GF-D8 (cell line): ENCODE measurements around the gene PLEKHM3.

ENCODE experiments used
- DNase-seq: peaks from one replicate; lab custom pipeline; 2025; lab: John Stamatoyannopoulos, UW

PLEKHM3 gene

GRCh38 chr2:207883002-207883780, 142.1 kb downstream of the PLEKHM3 start:
- no peak for DNase-seq

GRCh38 chr2:207881902-207882301, 143.4 kb downstream of the PLEKHM3 start:
- DNase-seq, result no peak

DNA sequence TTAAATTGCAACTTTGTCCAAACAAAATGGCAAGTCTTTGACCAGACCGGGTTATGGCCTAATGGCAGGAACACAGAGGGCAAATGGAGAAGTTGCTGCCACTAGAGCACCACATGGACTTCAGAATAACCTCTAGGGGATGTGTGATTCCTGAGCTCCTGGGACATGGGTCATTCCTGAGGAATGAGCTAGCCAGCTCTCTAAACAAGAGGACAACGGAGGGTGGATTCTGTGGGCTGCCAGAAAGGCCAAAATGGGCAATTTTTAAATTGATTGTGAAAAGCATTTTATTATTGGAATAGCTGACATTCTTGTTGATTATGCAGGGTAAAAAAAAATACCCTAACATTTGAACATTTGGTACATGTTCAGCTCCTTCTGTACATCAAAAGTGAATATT, 145.8 kb downstream of the PLEKHM3 start:
- no peak for DNase-seq

- no peak for DNase-seq
Measured at GRCh38 chr2:207876842-207877535, 148.3 kb downstream of the PLEKHM3 start.

- no peak for DNase-seq
Measured at GRCh38 chr2:207875473-207876212, 149.7 kb downstream of the PLEKHM3 start.

- DNase-seq, result no peak
Measured at GRCh38 chr2:207873794-207874193, 151.5 kb downstream of the PLEKHM3 start.

DNA sequence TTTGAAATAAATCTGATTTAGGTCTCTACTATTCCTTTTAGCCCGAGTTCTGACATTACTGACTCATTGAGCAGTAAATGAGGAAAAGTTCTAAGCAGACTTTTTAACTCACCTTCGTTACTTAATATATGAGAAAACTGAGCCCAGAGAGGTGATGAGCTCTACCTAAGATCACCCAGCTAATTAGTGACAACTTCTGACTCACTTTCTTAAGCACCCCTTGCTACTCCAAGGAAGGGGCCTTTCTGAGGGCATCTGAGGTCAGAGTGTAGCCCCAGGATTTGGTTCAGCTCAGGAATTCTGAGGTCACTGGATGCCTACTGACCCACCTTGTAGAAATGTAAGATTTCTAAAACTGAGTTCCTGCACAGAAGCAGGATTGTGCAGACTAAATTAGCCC, 153.4 kb downstream of the PLEKHM3 start:
- no peak for DNase-seq

- no peak for DNase-seq
Measured at GRCh38 chr2:207871506-207871905, 153.8 kb downstream of the PLEKHM3 start.

DNA sequence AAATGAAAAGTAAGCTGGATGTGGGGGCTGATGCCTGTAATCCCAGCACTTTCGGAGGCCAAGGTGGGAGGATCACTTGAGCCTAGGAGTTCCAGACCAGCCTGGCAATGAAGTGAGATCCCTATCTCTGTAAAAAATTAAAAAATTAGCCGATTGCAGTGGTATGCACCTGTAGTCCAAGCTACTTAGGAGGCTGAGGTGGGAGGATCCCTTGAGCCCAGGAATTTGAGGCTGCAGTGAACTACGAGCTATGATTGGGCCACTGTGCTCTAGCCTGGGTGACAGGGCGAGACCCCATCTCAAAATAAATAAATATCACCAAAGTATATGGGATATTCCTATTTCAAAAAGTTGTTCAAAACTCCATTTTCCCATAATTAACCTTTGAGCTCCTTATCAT, 154.5 kb downstream of the PLEKHM3 start:
- DNase-seq, result no peak

DNA sequence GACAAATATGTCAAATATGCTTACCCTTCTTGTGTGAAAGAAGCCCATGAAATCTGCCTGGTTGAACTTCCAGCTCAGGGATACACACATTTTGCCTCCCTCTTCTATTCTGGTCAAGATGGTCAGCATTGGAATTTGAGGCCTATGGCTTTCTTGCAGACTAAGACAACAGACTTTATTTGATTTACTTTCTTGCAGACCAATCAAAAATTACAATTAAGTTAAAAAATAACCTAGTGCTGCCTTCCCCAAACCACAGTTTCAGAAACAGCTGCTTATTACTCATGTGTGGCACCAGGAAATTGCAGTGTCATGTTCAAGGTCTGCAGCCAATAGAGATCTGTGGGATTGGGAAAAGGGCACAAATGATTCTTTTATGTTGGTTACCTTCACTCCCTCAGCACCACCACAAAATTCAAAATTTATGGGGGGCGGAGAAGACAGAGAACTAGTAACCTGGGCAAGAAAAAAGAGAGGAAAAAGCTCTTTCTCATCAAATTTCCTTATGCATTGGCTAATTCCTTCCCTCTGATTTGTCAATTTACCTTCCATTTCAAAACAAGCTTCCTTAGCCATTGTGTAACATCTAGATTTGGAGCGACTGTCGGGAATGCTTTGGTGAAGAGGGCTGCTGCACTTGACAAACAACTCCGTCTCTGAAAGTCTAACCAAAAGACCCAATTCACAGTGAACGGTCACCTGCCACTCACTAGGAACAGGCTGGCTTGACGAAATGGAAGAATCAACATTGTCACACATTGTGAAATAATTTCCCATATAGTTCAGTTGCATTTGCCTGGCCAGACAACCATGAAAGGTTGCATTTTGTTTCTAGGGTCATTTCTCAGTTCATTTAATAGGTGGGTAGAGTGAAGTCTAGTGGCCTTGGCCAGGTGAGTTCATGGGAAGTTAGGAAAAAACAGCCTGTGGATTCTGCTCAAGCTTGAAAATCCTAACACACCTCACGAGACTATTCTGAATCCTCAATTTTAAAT, 155.2 kb downstream of the PLEKHM3 start:
- DNase-seq, result no peak

DNA sequence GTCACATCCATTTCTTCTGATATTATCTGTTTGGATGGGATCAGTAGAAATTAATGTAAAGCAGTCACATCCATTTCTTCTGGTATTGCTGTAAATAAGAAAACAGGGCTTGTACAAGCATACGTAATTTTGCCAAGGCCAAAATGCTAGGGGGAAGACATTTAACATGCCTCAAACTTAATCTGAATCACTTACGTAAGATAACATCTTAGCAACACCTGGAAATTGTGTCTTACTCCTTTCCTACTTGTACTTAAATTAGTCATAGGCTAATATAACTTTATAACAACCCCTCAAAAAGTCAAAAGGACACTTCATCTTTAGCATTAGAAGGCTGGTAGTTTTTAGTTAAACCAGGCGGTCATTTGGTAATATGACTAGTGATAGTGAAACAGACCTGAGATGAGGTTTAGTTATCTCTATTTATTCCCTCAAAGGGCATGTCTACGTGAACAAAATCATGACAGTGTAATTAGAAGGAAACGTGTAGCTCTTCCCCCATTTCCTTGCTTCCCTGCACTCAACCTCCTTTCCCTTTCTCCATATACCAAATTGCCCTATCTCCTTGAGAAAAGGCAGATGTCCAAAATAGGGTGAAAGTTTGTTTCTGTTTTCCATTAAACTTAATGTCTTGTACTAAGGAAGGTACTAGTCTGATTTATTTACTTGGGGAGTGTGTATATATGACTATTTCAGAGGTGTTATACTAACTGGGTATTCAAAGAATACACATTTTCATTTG, 156.3 kb downstream of the PLEKHM3 start:
- no peak for DNase-seq

- no peak for DNase-seq
Measured at GRCh38 chr2:207867905-207868304, 157.4 kb downstream of the PLEKHM3 start.

DNA sequence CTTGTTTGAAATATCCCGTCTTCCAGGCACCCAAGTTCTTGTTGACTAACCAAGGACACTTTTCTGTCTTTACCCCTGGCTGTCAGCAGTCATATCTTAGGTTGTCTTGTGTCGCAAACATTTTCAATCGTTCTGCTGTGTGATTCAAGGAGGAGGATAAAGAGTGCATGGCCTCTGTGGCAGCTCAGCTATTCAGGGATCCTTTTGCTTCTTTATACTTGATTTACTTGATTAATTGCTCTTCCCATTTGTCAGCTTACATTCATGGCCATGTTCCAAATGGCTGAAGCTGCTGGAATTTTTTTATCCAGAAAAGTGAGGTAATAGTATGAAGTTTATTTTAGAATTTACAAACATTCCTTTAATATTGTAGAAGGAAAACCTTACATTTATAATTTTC, 158.3 kb downstream of the PLEKHM3 start:
- DNase-seq, result no peak

- DNase-seq, result no peak
Measured at GRCh38 chr2:207865210-207865609, 160.1 kb downstream of the PLEKHM3 start.

- no peak for DNase-seq
Measured at GRCh38 chr2:207863345-207863744, 162.0 kb downstream of the PLEKHM3 start.

DNA sequence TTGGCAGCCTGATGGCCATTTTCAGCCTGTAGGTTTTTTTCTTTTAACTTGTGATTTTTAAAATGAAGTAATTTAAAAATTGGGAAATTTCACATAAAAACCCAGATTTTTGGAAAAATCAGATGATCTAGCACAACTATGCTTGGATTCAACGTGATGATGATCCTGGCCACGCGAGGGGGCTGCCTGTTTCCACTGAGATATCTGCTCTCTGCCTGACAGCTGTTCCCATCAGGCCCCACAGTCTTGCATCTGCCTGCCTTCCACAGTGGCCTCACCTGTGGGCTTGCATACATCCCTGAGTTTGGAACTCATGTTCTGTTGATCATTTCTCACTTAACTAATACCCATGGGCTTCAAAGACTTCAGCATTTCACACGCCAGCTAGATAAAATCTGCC, 163.5 kb downstream of the PLEKHM3 start:
- DNase-seq, result no peak

- DNase-seq, result no peak
Measured at GRCh38 chr2:207860685-207861084, 164.6 kb downstream of the PLEKHM3 start.

GRCh38 chr2:207855591-207855990, 169.7 kb downstream of the PLEKHM3 start:
- no peak for DNase-seq

DNA sequence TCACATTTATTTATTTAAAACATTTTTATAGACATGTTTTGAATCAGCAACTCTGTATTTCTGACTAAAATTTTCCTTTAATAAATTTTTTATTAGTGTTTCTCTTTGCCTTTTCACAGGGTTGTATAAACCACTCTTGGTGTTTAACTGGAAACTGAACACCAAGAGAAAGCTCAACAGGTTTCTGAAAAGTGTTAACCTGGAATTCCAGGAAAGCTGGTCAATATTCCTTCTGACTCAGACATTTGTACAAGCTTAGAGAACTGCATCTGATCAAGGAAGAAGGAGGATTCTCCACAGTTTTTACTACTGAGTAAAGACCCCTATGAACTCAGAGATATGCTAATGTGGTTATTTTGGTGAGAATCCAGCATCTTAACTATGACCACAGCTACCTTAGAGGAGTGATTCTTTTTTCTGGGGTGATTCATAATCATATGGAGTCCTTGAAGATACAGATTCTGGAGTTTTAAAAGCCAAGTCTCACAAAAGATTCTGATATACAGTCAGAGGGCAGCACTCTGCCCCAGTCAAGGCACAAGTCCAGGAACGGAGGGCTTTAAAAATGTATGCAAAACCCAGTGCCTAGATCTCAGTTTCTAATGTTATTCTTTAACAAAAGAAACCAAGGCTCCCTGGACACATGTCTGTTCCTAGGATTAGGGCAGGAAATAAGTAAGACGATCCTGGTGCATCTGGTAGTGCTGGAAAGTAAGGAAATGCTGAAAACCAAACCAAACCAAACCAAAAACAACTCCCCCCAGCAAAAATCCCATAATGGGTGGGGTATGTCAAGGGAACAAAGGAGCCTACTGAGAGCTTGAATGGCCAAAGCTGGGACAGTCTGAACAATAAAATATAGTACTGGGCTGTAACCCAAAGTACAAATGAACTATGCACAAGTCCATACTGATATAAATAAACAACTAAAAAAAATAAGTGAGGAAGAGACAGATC, 170.6 kb downstream of the PLEKHM3 start:
- DNase-seq, result no peak

- DNase-seq, result no peak
Measured at GRCh38 chr2:207852791-207853190, 172.5 kb downstream of the PLEKHM3 start.
